ENCODE measurements around the gene WRAP73.

WRAP73 gene

DNA sequence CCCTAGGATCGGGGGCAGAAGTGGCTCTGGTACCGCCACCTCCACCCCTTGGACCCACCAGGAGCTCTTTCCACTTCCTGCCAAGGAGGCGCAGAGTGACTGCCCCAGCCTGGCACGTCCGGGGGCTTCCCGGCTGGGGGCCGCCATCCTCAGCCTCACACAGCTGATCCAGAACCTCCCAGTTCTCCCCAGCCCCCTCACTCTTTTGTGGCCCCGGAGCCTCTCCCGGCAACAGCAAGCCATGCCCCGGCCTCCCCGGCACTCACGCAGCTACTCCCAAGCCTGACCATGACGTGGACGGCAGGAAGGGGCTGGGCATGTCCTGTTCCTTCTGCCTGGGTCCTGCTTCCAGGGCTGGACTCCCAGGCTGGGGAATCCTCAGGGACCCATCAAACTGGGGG lies 19.5 kb upstream of the WRAP73 start:
- DNase-seq (ENCODE audit: low read depth in 2 of 2), result no peak

DNA sequence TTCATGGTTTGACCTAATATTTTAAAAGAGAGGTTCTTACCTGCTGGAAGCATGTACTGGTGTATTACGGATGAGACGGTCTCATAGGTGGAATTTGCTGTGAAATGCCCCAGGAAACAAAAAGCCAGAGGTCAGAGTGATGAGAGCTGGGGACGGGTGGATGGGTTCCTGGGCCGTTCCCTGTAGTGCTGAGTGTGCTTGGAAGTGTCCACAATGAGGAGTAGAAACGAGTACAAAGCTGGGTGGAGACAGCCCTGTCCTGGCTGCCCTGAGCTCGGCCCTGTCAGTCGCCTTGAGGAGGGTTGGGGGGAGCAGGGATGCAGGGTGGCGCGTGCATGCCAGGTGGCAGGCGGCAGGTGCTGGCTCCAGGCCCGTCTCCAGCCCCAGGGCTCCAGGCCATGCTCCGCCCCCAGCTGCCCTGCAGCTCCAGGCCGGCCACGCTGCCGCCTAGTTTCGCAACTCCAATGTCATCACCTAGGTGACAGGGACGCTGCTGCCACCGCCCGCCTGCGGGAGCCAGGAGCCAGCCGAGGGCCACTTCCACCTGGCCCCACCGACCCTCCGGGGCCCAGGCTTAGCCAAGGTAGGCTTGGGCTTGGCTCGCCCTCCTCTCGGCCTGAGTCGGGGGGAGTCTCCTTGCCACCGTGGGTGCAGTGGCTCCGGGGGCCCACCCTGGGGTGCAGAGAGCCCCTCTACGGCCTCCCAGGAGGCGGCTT lies 18.8 kb upstream of the WRAP73 start:
- no peak for DNase-seq (ENCODE audit: low read depth in 2 of 2)

DNA sequence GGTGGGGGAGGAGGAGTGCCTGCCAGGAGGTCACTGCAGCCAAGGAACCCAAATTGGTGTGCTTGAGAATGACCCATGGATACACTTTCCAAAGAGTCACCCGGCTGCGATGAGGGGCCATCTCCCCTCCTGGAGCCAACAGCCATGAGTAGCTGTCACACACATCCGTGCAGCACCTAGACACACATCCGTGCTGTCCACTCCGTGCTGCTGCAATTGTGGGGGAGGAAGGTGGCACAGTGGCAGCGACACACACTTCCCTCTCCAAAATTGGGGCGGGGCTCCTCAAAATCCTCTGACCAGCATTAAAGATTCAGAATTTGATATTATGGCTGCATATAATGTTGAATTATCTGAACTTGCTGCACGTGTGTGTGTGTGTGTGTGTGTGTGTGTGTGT lies 18.2 kb upstream of the WRAP73 start:
- no peak for DNase-seq (ENCODE audit: low read depth in 2 of 2)

- no peak for DNase-seq (ENCODE audit: low read depth in 2 of 2)
Measured at GRCh38 chr1:3664700-3665375, 14.9 kb upstream of the WRAP73 start.

GRCh38 chr1:3663999-3664699 lies 14.2 kb upstream of the WRAP73 start:
- no peak for DNase-seq (ENCODE audit: low read depth in 2 of 2)

GRCh38 chr1:3662080-3662671 lies 12.3 kb upstream of the WRAP73 start:
- no peak for DNase-seq (ENCODE audit: low read depth in 2 of 2)

GRCh38 chr1:3661631-3662030 lies 11.7 kb upstream of the WRAP73 start:
- DNase-seq (ENCODE audit: low read depth in 2 of 2), result no peak

- no peak for DNase-seq (ENCODE audit: low read depth in 2 of 2)
Measured at GRCh38 chr1:3660704-3661103, 10.8 kb upstream of the WRAP73 start.

- DNase-seq (ENCODE audit: low read depth in 2 of 2), result no peak
Measured at GRCh38 chr1:3659093-3659492, 9.2 kb upstream of the WRAP73 start.

- no peak for DNase-seq (ENCODE audit: low read depth in 2 of 2)
Measured at GRCh38 chr1:3658231-3658615, 8.3 kb upstream of the WRAP73 start.

- DNase-seq (ENCODE audit: low read depth in 2 of 2), result no peak
Measured at GRCh38 chr1:3657578-3658230, 7.8 kb upstream of the WRAP73 start.

GRCh38 chr1:3657096-3657475 lies 7.2 kb upstream of the WRAP73 start:
- no peak for DNase-seq (ENCODE audit: low read depth in 2 of 2)

- DNase-seq (ENCODE audit: low read depth in 2 of 2), result no peak
Measured at GRCh38 chr1:3656450-3657095, 6.7 kb upstream of the WRAP73 start.

DNA sequence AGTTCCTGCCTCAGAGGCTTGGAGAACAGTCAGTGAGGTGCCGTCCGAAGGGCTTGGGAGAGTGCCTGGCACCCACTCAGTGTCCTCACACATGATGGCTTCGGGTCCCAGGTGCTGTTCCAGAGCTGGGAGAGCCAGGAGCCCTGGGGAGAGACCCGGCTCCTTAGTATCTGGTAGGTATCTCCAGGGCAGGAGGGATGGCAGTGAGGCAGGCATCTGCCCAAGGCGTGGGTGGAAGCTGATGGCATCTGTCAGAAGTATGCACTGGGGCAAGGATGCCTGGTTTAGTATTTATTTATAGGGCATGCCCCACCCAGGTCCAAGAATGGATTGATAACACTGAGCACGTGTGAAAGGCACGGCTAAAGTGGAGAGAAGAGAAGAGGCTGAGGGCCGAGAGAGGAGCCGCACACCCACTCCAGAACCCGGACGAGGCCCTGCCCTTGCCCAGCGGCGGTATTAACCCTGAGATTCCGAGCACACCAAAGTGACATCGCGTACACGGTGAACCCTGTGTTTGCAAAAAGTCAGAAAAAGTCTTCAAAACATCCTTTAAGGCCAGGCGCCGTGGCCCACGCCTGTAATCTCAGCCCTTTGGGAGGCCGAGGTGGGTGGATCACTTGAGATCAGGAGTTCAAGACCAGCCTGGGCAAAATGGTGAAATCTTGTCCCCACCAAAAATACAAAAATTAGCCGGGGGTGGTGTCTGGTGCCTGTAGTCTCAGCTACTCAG lies 4.8 kb upstream of the WRAP73 start:
- no peak for DNase-seq (ENCODE audit: low read depth in 2 of 2)

GRCh38 chr1:3653286-3653618 lies 3.3 kb upstream of the WRAP73 start:
- no peak for DNase-seq (ENCODE audit: low read depth in 2 of 2)

DNA sequence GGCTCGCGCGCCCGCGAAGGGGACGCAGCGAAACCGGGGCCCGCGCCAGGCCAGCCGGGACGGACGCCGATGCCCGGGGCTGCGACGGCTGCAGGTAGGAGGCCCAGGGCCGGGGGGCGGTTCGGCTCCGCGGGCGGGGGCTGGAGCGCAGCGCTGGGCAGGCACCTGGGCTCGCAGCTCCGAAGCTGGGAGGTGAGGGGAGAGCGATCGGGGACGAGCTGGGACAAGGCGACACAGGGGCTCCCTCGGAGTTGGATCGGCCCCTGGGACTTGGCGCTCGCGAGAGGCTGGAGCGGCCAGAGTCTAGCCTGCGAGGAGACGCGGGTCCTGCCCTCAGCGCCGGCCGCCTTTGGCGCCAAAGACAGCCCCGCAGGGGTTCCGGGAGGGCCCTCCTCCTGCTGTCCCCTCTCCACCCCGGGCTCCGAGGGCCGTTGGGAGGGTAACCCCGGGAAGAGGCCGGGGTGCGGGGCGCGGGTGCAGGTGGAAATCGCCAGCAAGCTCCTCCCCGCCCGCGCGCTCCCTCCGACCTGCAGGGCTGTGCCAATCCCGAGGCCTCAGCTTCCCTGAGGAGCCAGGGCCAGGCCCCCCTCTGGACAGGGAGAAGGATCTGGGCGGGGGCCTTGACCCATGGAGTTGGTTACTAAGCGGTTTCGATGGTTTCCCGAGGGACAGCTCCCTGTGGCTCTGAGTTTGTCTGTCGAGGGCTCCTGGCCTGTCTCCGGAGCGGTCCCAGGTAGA lies 2.8 kb upstream of the WRAP73 start:
- DNase-seq (ENCODE audit: low read depth in 2 of 2), result no peak

GRCh38 chr1:3651930-3652547 lies 2.1 kb upstream of the WRAP73 start, which contains the start of gene TP73:
TSS of gene TP73 (plus strand) at chr1:3652516. CDS start at chr1:3682366, 29,850 bp downstream.
- DNase-seq (ENCODE audit: low read depth in 2 of 2), result no peak

GRCh38 chr1:3651026-3651929 lies 1.4 kb upstream of the WRAP73 start:
- no peak for DNase-seq (ENCODE audit: low read depth in 2 of 2)
